Measurements from ENCODE around the gene SOX1.

- TF ChIP-seq TEAD4 (IDR thresholded peaks at IDR 0.05; ENCODE audit: borderline replicate concordance, insufficient read depth) (no peak), CTCF (IDR thresholded peaks at IDR 0.05) (no peak), YY1 (IDR thresholded peaks at IDR 0.05; ENCODE audit: low read depth) (no peak), POLR2AphosphoS5 (IDR thresholded peaks at IDR 0.05; ENCODE audit: low read depth, low read length) (no peak)
Observed at GRCh38 chr13:112057439-112057735, 9.6 kb upstream of the SOX1 start.
